ENCODE results near the gene ABCB9. TPM values are rescaled to one million over a fixed set of nuclear protein-coding genes. Genes with fewer than 3 reads are reported as not detected.

ABCB9 gene
- total RNA-seq, 1 experiment from 2014 or later = 32.7 TPM

GRCh38 chr12:122918827-122919226 lies 47.4 kb downstream of the ABCB9 start:
- no TSS peak for BruUV-seq (replicated peaks)
- Histone ChIP-seq H3K9me3 (ENCODE audit: control insufficient read depth, insufficient read depth, low read depth, low read length) (no peaks in the 10 kb centered on the region), H3K27me3 (ENCODE audit: control insufficient read depth, insufficient read depth, low read length) (no peaks in the 10 kb centered on the region), H3K4me1 (ENCODE audit: control insufficient read depth, insufficient read depth, low read length) (peaks cover 35% of the 10 kb centered on the region), H3K4me3 (ENCODE audit: low read depth in 2 of 2, low read length in 2 of 2) (no peak overlapping the region), H3K27ac (ENCODE audit: low read length) (peak overlapping the region; percentile 77), H3K36me3 (ENCODE audit: control insufficient read depth, insufficient read depth, low read length) (no peaks in the 10 kb centered on the region)
- ChIA-PET POLR2A (no interaction called here), CTCF (interaction anchor here (0.6 kb wide), 1 partner anchor 16 kb away, joined by 3 read pairs; no protein-coding TSS in a partner anchor)
- in situ Hi-C loops (cut with HindIII; ENCODE audit: low pct_unique_long_range_greater_than_20kb, low sequenced_read_pairs) = no loop called here
- DNase-seq (ENCODE audit: low read depth, low spot score) = no peak
- ATAC-seq = no peak
- TF ChIP-seq POLR2AphosphoS5 (IDR thresholded peaks at IDR 0.05; ENCODE audit: low read depth, low read length) (no peak), SIN3A (IDR thresholded peaks at IDR 0.05; ENCODE audit: borderline replicate concordance, insufficient read depth, low read depth, low read length) (no peak), CTCF (IDR thresholded peaks at IDR 0.05) (no peak), REST (IDR thresholded peaks at IDR 0.05; ENCODE audit: insufficient read depth in 1 of 2, low read depth in 2 of 2, low read length in 1 of 2) (no peak), TCF7L2 (IDR thresholded peaks at IDR 0.05; ENCODE audit: low read depth, low read length) (no peak)
- intact Hi-C loops (cut with micrococcal nuclease; ENCODE audit: unreplicated experiment) = no loop called here

- CTCF ChIA-PET = no interaction called here
- Histone ChIP-seq H3K4me1 (ENCODE audit: control insufficient read depth, insufficient read depth, low read length) (peaks cover 35% of the 10 kb centered on the region), H3K36me3 (ENCODE audit: control insufficient read depth, insufficient read depth, low read length) (no peaks in the 10 kb centered on the region), H3K27ac (ENCODE audit: low read length) (peak overlapping the region; percentile 77), H3K27me3 (ENCODE audit: control insufficient read depth, insufficient read depth, low read length) (no peaks in the 10 kb centered on the region), H3K9me3 (ENCODE audit: control insufficient read depth, insufficient read depth, low read depth, low read length) (no peaks in the 10 kb centered on the region), H3K4me3 (ENCODE audit: low read depth in 2 of 2, low read length in 2 of 2) (no peak overlapping the region)
- intact Hi-C loops (cut with micrococcal nuclease; ENCODE audit: unreplicated experiment) = no loop called here
- in situ Hi-C loops (cut with HindIII; ENCODE audit: low pct_unique_long_range_greater_than_20kb, low sequenced_read_pairs) = no loop called here
- DNase-seq (ENCODE audit: low read depth, low spot score) = no peak
- BruUV-seq (replicated peaks) = no TSS peak
- TF ChIP-seq POLR2AphosphoS5 (IDR thresholded peaks at IDR 0.05; ENCODE audit: low read depth, low read length) (peak; percentile 35; the same call in 1 of the 2 replicates), TCF7L2 (IDR thresholded peaks at IDR 0.05; ENCODE audit: low read depth, low read length) (no peak)
- peak; percentile 72 for ATAC-seq
- POLR2A ChIA-PET = no interaction called here
Observed at GRCh38 chr12:122917507-122918121, 48.6 kb downstream of the ABCB9 start.
